ENCODE results near the gene PUM2. TPM values are rescaled to one million over a fixed set of nuclear protein-coding genes. Genes with fewer than 3 reads are reported as not detected.
"Not testable (repeated sequence)": the region's sequence is repeated elsewhere in the genome, so short reads cannot be mapped to it uniquely, and the experiment has no call there.

Gene PUM2
- total RNA-seq, 1 experiment from 2014 or later, result 105 TPM

DNA sequence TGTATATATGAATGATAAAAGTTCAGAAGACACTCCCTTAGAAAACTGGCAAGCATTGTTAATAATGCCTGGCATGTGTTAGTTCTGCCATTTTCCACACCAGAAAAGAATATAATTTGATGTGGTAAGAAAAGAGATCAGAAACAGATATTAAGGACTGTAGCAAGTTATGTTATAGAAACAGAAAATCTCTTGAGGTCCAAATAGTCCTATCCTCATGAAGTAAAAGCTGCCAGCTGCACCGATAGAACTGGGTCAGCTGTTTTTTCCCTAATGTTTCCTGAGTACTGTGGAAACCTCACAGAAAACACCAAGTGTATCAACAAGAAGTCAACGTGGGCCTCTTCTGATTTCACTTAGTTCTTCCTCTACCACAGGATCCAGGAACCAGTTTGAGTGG lies 68.8 kb downstream of the PUM2 start (continued):
- TF ChIP-seq YY1 (IDR thresholded peaks at IDR 0.05; ENCODE audit: extremely low read depth, insufficient replicate concordance, low read depth, low read length), result no peak
- TF ChIP-seq CEBPB (IDR thresholded peaks at IDR 0.05; ENCODE audit: low read depth), result no peak
- TF ChIP-seq SP1 (IDR thresholded peaks at IDR 0.05; ENCODE audit: low read depth), result no peak
- no peak for TF ChIP-seq EZH2 (IDR thresholded peaks at IDR 0.05)
- TF ChIP-seq, protein P1, sequence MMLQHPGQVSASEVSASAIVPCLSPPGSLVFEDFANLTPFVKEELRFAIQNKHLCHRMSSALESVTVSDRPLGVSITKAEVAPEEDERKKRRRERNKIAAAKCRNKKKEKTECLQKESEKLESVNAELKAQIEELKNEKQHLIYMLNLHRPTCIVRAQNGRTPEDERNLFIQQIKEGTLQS (IDR thresholded peaks at IDR 0.05), result no peak

DNA sequence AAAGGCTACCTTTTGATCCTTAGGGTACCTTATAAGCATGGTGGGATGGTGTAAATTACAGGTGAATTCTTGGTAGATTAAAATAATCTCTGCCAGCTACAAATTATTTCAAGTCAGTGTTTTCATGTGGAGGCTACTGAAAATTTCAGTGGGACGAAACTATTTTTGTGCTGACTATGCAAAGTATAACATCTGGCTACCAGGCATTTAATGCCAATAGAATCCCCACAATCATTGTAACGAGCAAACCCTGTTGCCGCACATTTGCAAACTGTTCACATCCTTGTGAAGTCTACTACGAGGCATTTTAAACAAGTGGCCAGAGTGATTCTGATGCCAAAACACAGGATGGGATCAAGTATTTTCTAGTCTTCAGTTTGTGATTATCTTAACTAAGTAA lies 77.6 kb downstream of the PUM2 start:
- peaks cover 5 to 10% of the 10 kb centered on the region in 2 experiments; a peak in 3 of 4 replicates for H3K36me3 ChIP-seq (ENCODE audit: control insufficient read depth in 1 of 2, insufficient read depth in 2 of 2, low read length in 2 of 2)
- ChIA-PET POLR2A (interaction anchor here (1.1 kb wide), 1 partner anchor 41 kb away, joined by 3 read pairs; no protein-coding TSS in a partner anchor), RAD21 (ENCODE audit: low non-redundant PET in 1 of 2, low total read pairs in 2 of 2, uncharacterized antibody in 2 of 2, unreplicated experiment in 2 of 2) (no interaction called here), CTCF (interaction anchor here (1.1 kb wide), 1 partner anchor 18 kb away, joined by 3 read pairs; no protein-coding TSS in a partner anchor)
- peaks cover 9% of the 10 kb centered on the region; the same call in 1 of the 2 replicates for H4K20me1 ChIP-seq (ENCODE audit: insufficient read depth)
- H3K79me2 ChIP-seq (ENCODE audit: insufficient read depth, low read length), result peaks cover 55% of the 10 kb centered on the region
- H3K27ac ChIP-seq (ENCODE audit: low read depth, low read length), result no peak overlapping the region
- H3K4me3 ChIP-seq (replicated peaks in 1 of 2; ENCODE audit: low read depth in 1 of 2, low read length in 2 of 2), result no peak overlapping the region
- no peaks in the 10 kb centered on the region for H3K9me3 ChIP-seq (ENCODE audit: control insufficient read depth in 1 of 2, insufficient read depth in 1 of 2, low read depth in 1 of 2, low read length in 2 of 2)
- no peak overlapping the region for H2AFZ ChIP-seq (ENCODE audit: low read depth, low read length, poor library complexity, severe bottlenecking)
- no peaks in the 10 kb centered on the region for H3K27me3 ChIP-seq (ENCODE audit: insufficient read depth, low read length)
- no peak for ATAC-seq
- intact Hi-C loops (cut with micrococcal nuclease), result no loop called here
- no TSS peak for BruUV-seq (replicated peaks)
- no peaks in the 10 kb centered on the region for H3K9me2 ChIP-seq (ENCODE audit: insufficient read depth)
- no peak for DNase-seq (ENCODE audit: low read depth, low spot score)
- TF ChIP-seq SIN3A (IDR thresholded peaks at IDR 0.05; ENCODE audit: low read depth) (no peak), ELF1 (IDR thresholded peaks at IDR 0.05; ENCODE audit: borderline replicate concordance, low read depth) (no peak), JUND (IDR thresholded peaks at IDR 0.05) (no peak), ZFX (IDR thresholded peaks at IDR 0.05) (no peak), SP1 (IDR thresholded peaks at IDR 0.05; ENCODE audit: low read depth) (no peak), EZH2 (IDR thresholded peaks at IDR 0.05) (no peak), POLR2AphosphoS5 (IDR thresholded peaks at IDR 0.05; ENCODE audit: low read depth, low read length) (no peak), CBX3 (IDR thresholded peaks at IDR 0.05; ENCODE audit: low read depth) (no peak), EZH2phosphoT487 (IDR thresholded peaks at IDR 0.05; ENCODE audit: borderline replicate concordance) (no peak)
- TF ChIP-seq, protein P2, sequence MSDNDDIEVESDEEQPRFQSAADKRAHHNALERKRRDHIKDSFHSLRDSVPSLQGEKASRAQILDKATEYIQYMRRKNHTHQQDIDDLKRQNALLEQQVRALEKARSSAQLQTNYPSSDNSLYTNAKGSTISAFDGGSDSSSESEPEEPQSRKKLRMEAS (IDR thresholded peaks at IDR 0.05), result no peak
- TF ChIP-seq, protein P1 (IDR thresholded peaks at IDR 0.05), result no peak
- TF ChIP-seq, protein P3, sequence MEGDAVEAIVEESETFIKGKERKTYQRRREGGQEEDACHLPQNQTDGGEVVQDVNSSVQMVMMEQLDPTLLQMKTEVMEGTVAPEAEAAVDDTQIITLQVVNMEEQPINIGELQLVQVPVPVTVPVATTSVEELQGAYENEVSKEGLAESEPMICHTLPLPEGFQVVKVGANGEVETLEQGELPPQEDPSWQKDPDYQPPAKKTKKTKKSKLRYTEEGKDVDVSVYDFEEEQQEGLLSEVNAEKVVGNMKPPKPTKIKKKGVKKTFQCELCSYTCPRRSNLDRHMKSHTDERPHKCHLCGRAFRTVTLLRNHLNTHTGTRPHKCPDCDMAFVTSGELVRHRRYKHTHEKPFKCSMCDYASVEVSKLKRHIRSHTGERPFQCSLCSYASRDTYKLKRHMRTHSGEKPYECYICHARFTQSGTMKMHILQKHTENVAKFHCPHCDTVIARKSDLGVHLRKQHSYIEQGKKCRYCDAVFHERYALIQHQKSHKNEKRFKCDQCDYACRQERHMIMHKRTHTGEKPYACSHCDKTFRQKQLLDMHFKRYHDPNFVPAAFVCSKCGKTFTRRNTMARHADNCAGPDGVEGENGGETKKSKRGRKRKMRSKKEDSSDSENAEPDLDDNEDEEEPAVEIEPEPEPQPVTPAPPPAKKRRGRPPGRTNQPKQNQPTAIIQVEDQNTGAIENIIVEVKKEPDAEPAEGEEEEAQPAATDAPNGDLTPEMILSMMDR (IDR thresholded peaks at IDR 0.05 in 2 of 3, conservative IDR thresholded peaks at IDR 0.05 in 1 of 3; ENCODE audit: borderline replicate concordance in 1 of 3, insufficient read depth in 1 of 3, low read depth in 2 of 3, low read length in 2 of 3), result no peak
- no peak overlapping the region for H3K9ac ChIP-seq (ENCODE audit: low read length)
- H3K4me1 ChIP-seq (ENCODE audit: control insufficient read depth in 1 of 2, insufficient read depth in 2 of 2, low read length in 2 of 2), result no peaks in the 10 kb centered on the region
- H3K4me2 ChIP-seq (ENCODE audit: low read length), result no peak overlapping the region

DNA sequence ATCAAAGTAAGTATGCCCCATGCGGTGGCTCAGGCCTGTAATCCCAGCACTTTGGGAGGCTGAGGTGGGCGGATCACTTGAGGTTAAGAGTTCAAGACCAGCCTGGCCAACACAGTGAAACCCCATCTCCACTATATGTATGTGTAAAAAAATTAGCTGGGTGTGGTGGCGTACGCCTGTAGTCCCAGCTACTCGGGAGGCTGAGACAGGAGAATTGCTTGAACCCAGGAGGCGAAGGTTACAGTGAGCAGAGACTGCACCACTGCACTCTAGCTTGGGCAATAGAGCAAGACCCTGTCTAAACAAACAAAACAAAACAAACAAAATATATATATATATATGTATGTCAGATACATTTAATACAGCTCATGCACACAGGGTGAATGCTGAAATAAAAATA lies 82.3 kb downstream of the PUM2 start:
- H3K9ac ChIP-seq (ENCODE audit: low read length); H2AFZ ChIP-seq (ENCODE audit: low read depth, low read length, poor library complexity, severe bottlenecking); H3K4me3 ChIP-seq (replicated peaks in 1 of 2; ENCODE audit: low read depth in 1 of 2, low read length in 2 of 2); CTCF ChIA-PET; H4K20me1 ChIP-seq (ENCODE audit: insufficient read depth); H3K9me2 ChIP-seq (ENCODE audit: insufficient read depth); H3K9me3 ChIP-seq (ENCODE audit: control insufficient read depth in 1 of 2, insufficient read depth in 1 of 2, low read depth in 1 of 2, low read length in 2 of 2); ATAC-seq; DNase-seq (ENCODE audit: low read depth, low spot score); BruUV-seq (replicated peaks); H3K27me3 ChIP-seq (ENCODE audit: insufficient read depth, low read length); POLR2A ChIA-PET; RAD21 ChIA-PET (ENCODE audit: low non-redundant PET in 1 of 2, low total read pairs in 2 of 2, uncharacterized antibody in 2 of 2, unreplicated experiment in 2 of 2); H3K27ac ChIP-seq (ENCODE audit: low read depth, low read length); H3K4me2 ChIP-seq (ENCODE audit: low read length); intact Hi-C loops (cut with micrococcal nuclease); H3K4me1 ChIP-seq (ENCODE audit: control insufficient read depth in 1 of 2, insufficient read depth in 2 of 2, low read length in 2 of 2): not testable (repeated sequence)
- Histone ChIP-seq H3K79me2 (ENCODE audit: insufficient read depth, low read length) (peaks cover 60% of the 10 kb centered on the region), H3K36me3 (ENCODE audit: control insufficient read depth in 1 of 2, insufficient read depth in 2 of 2, low read length in 2 of 2) (peaks cover 2 to 10% of the 10 kb centered on the region in 2 experiments; a peak in 3 of 4 replicates)

All from HCT116 (cell line).